Smooth muscle cell (in vitro differentiated cells): ENCODE measurements around the gene VSIG2. TPM values are rescaled to one million over a fixed set of nuclear protein-coding genes. Genes with fewer than 3 reads are reported as not detected.

Experiments used
- DNase-seq: peaks from one replicate; lab custom pipeline; 2025; ENCODE audit not compliant: unreplicated experiment; lab: John Stamatoyannopoulos, UW
- H2AFZ ChIP-seq: fragments of 200-600 bp; sonication (generic); 2 replicates; pipeline ENCODE4 v1.6.0; 2016; ENCODE audit warnings: antibody characterized with exemption, low read depth, mild to moderate bottlenecking
- H3F3A ChIP-seq: fragments of 200-600 bp; sonication (generic); 2 replicates; pipeline ENCODE4 v1.6.0; 2017; ENCODE audit warnings: antibody characterized with exemption, low read depth
- H3K27ac ChIP-seq: fragments of 200-600 bp; sonication (generic); 2 replicates; pipeline ENCODE4 v1.5.1; 2016; ENCODE audit warnings: low read depth, mild to moderate bottlenecking
- H3K27me3 ChIP-seq: fragments of 200-600 bp; sonication (generic); 2 replicates; pipeline ENCODE4 v1.6.1; 2016; ENCODE audit warnings: low read depth, mild to moderate bottlenecking
- H3K36me3 ChIP-seq: fragments of 200-600 bp; sonication (generic); 2 replicates; pipeline ENCODE4 v1.5.1; 2016; ENCODE audit warnings: low read depth
- H3K4me1 ChIP-seq: fragments of 200-600 bp; sonication (generic); 2 replicates; pipeline ENCODE4 v1.5.1; 2016; ENCODE audit warnings: low read depth
- H3K4me2 ChIP-seq: fragments of 200-600 bp; sonication (generic); 2 replicates; pipeline ENCODE4 v1.6.0; 2016; ENCODE audit warnings: mild to moderate bottlenecking
- H3K4me3 ChIP-seq: fragments of 200-600 bp; sonication (generic); 2 replicates; pipeline ENCODE4 v1.5.1; 2016; ENCODE audit warnings: mild to moderate bottlenecking
- H3K79me2 ChIP-seq: fragments of 200-600 bp; sonication (generic); 2 replicates; pipeline ENCODE4 v1.6.0; 2016; ENCODE audit warnings: low read depth, mild to moderate bottlenecking
- H3K9ac ChIP-seq: fragments of 200-600 bp; sonication (generic); 2 replicates; pipeline ENCODE4 v1.6.0; 2016; ENCODE audit warnings: low read depth
- H3K9me3 ChIP-seq: fragments of 200-600 bp; sonication (generic); replicated peaks from 2 replicates; pipeline ENCODE4 v1.5.1; 2016; ENCODE audit warnings: low read depth
- H4K20me1 ChIP-seq: fragments of 200-600 bp; sonication (generic); 2 replicates; pipeline ENCODE4 v1.6.0; 2016; ENCODE audit warnings: low read depth
- WGBS: methylation state at CpG from one replicate; pipeline ENCODE4 v1.1.7; 2016; ENCODE audit warnings: low lambda C conversion rate; 5-methylcytosine and 5-hydroxymethylcytosine counted together
- polyA plus RNA-seq: library from polyadenylated mRNA; unstranded; fragments of >200 nt; fragmentation: Nextera tagmentation; extraction: Ambion mirVana; gene quantifications from 2 replicates; pipeline ENCODE4 v1.2.1, GENCODE V29; 2016
- total RNA-seq: library from RNA; depleted of rRNA; stranded (reverse); fragments of >200 nt; gene quantifications from 2 replicates; pipeline ENCODE4 v1.2.3, GENCODE V29; 2014
- TF ChIP-seq, protein P1 (sequence below): fragments of 200-600 bp; sonication (generic); IDR thresholded peaks from 2 replicates; pipeline ENCODE4 v1.5.1; 2017; ENCODE audit warnings: borderline replicate concordance, mild to moderate bottlenecking, antibody characterized with exemption; ENCODE audit not compliant: insufficient read depth, poor library complexity, severe bottlenecking

VSIG2 gene
- total and polyA plus RNA-seq, 2 experiments from 2014 or later: not detected

DNA sequence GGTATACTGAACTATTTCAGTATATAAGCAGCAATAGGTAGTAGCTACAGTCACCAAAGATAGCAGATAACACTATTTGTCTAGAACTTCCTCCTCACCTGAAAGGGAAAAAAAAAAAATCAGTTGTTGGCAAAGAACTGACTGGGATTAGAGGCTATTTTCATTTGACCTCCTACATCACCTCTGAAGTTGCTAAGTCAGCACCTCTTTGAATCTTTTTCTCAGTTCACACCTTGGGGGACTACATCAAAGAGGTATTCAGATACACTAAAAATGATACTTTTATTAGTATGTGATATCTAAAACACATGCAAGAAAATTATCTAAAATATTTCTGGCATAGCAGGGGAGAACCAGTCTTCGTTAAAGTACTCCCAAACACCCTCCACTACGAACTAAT is 32.0 kb upstream of the VSIG2 start:
- no peak for DNase-seq
- Histone ChIP-seq H3K27me3 (no peaks in the 10 kb centered on the region), H3K9me3 (no peaks in the 10 kb centered on the region), H3K4me3 (no peak overlapping the region), H3K27ac (no peak overlapping the region), H4K20me1 (peaks cover 99% of the 10 kb centered on the region), H3K4me1 (no peaks in the 10 kb centered on the region), H3K9ac (no peak overlapping the region), H3K36me3 (no peaks in the 10 kb centered on the region), H2AFZ (no peak overlapping the region), H3K4me2 (no peak overlapping the region), H3F3A (no peaks in the 10 kb centered on the region), H3K79me2 (peaks cover 71% of the 10 kb centered on the region)
- 100% methylated on average over 2 of the region's 2 CpGs for WGBS
- TF ChIP-seq, protein P1, sequence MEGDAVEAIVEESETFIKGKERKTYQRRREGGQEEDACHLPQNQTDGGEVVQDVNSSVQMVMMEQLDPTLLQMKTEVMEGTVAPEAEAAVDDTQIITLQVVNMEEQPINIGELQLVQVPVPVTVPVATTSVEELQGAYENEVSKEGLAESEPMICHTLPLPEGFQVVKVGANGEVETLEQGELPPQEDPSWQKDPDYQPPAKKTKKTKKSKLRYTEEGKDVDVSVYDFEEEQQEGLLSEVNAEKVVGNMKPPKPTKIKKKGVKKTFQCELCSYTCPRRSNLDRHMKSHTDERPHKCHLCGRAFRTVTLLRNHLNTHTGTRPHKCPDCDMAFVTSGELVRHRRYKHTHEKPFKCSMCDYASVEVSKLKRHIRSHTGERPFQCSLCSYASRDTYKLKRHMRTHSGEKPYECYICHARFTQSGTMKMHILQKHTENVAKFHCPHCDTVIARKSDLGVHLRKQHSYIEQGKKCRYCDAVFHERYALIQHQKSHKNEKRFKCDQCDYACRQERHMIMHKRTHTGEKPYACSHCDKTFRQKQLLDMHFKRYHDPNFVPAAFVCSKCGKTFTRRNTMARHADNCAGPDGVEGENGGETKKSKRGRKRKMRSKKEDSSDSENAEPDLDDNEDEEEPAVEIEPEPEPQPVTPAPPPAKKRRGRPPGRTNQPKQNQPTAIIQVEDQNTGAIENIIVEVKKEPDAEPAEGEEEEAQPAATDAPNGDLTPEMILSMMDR: no peak

- no peak for DNase-seq
- Histone ChIP-seq H3F3A (no peaks in the 10 kb centered on the region), H3K27ac (no peak overlapping the region), H3K4me1 (no peaks in the 10 kb centered on the region), H2AFZ (no peak overlapping the region), H3K9me3 (no peaks in the 10 kb centered on the region), H3K27me3 (no peaks in the 10 kb centered on the region), H3K36me3 (no peaks in the 10 kb centered on the region), H3K4me3 (no peak overlapping the region), H3K4me2 (no peak overlapping the region), H4K20me1 (peaks cover 99% of the 10 kb centered on the region), H3K9ac (no peak overlapping the region), H3K79me2 (peaks cover 69% of the 10 kb centered on the region)
- TF ChIP-seq, protein P1: no peak
- 95% methylated on average over 4 of the region's 4 CpGs for WGBS
These were observed 30.9 kb upstream of the VSIG2 start for GRCh38 chr11:124783002-124783401.

DNA sequence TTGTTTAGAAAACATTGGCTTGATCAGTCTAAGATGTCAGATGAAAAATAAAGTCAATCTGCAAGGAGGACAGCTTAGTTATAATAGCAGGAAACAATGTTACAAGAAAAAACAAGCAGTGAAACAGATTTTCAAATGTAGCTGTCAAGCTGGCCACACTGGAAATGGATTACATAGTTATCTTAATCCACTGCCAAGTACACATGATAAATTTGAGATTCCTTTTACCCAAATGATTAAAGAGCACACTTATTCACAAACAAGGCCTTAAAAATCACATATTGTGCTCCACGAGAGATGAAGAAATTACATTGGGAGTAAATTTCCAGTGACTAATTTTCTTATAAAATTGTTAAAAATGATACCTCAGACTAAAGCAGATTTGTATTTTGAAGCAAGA is 27.5 kb upstream of the VSIG2 start:
- no peak overlapping the region for H2AFZ ChIP-seq
- peaks cover 95% of the 10 kb centered on the region for H4K20me1 ChIP-seq
- H3K27ac ChIP-seq: no peak overlapping the region
- TF ChIP-seq, protein P1: no peak
- 26% methylated on average over 1 of the region's 1 CpG for WGBS
- no peak overlapping the region for H3K4me2 ChIP-seq
- no peak overlapping the region for H3K4me3 ChIP-seq
- H3K9me3 ChIP-seq: no peaks in the 10 kb centered on the region
- peaks cover 75% of the 10 kb centered on the region for H3K79me2 ChIP-seq
- no peak overlapping the region for H3K9ac ChIP-seq
- H3K36me3 ChIP-seq: no peaks in the 10 kb centered on the region
- no peaks in the 10 kb centered on the region for H3K4me1 ChIP-seq
- no peaks in the 10 kb centered on the region for H3F3A ChIP-seq
- H3K27me3 ChIP-seq: no peaks in the 10 kb centered on the region
- no peak for DNase-seq

DNA sequence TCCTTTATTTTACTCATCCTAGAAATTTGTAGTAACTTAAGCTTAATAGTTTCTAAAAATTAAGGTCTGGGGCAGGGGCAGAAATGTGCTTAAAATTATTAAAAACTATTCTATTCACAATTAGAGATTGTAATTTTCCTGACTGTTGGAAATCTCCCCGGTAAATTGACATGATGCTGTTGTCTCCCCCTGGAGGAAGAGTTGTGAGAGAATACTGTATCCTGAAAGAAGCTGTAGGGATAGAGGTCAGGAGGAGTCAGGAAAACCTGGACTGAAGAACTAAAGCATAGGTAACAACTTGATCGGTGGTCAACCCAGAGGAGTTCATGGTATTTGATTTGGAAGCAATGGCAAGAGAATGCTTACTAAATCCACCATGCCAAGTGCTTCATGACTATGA is 26.2 kb upstream of the VSIG2 start:
- H3K27me3 ChIP-seq: no peaks in the 10 kb centered on the region
- no peak overlapping the region for H3K9ac ChIP-seq
- no peak overlapping the region for H3K4me3 ChIP-seq
- TF ChIP-seq, protein P1: no peak
- peaks cover 92% of the 10 kb centered on the region for H4K20me1 ChIP-seq
- H2AFZ ChIP-seq: no peak overlapping the region
- H3K4me2 ChIP-seq: no peak overlapping the region
- DNase-seq: no peak
- H3K27ac ChIP-seq: no peak overlapping the region
- H3F3A ChIP-seq: no peaks in the 10 kb centered on the region
- H3K9me3 ChIP-seq: no peaks in the 10 kb centered on the region
- peaks cover 66% of the 10 kb centered on the region for H3K79me2 ChIP-seq
- 84% methylated on average over 2 of the region's 2 CpGs for WGBS
- H3K4me1 ChIP-seq: no peaks in the 10 kb centered on the region
- H3K36me3 ChIP-seq: no peaks in the 10 kb centered on the region
